GM13976 (cell line): Measurements from ENCODE around the gene HTR2A.

ENCODE experiments used
- DNase-seq: peaks from one replicate; pipeline ENCODE4 v3.0.0; 2012; ENCODE audit warnings: low spot score
- CTCF ChIP-seq: IDR thresholded peaks from 2 replicates; pipeline ENCODE4 v1.5.1; 2012; ENCODE audit warnings: borderline replicate concordance, mild to moderate bottlenecking; ENCODE audit not compliant: insufficient read depth; ENCODE audit errors: extremely low read depth, missing control alignments, control extremely low read depth
- in situ Hi-C: fragments of 300-500 bp; cut with MboI; formaldehyde crosslinking; loops from one replicate; pipeline ENCODE4 v1.12.0; 2022; ENCODE audit warnings: low sequenced_read_pairs, mixed read lengths, inconsistent platforms; ENCODE audit not compliant: unreplicated experiment

Gene HTR2A

GRCh38 chr13:46831588-46832194 is 65.2 kb downstream of the HTR2A start:
- peak; percentile 72 for TF ChIP-seq CTCF
- peak; percentile 28 for DNase-seq
- in situ Hi-C loops, result loop anchor here (10.0 kb wide), 1 partner anchor 943 kb away; no protein-coding TSS in a partner anchor

- DNase-seq, result no peak
- in situ Hi-C loops, result loop anchor here (10.0 kb wide), 1 partner anchor 944 kb away; no protein-coding TSS in a partner anchor
- TF ChIP-seq CTCF, result no peak
Observed at GRCh38 chr13:46830405-46831005, 66.3 kb downstream of the HTR2A start.

- in situ Hi-C loops, result no loop called here
- DNase-seq, result no peak
- TF ChIP-seq CTCF, result no peak
Observed at GRCh38 chr13:46822551-46822950, 74.3 kb downstream of the HTR2A start.

- TF ChIP-seq CTCF, result no peak
- no peak for DNase-seq
- in situ Hi-C loops, result no loop called here
Observed at GRCh38 chr13:46817838-46818476, 78.9 kb downstream of the HTR2A start.

GRCh38 chr13:46817095-46817494 is 79.8 kb downstream of the HTR2A start:
- no peak for TF ChIP-seq CTCF
- in situ Hi-C loops, result no loop called here
- no peak for DNase-seq

GRCh38 chr13:46816371-46816770 is 80.5 kb downstream of the HTR2A start:
- no peak for DNase-seq
- TF ChIP-seq CTCF, result no peak
- in situ Hi-C loops, result no loop called here
